Measurements from ENCODE around the gene NTRK3.
A peak's percentile ranks its signal among the peaks of the same experiment; 100 is the strongest.
"Not testable (repeated sequence)": the region's sequence is repeated elsewhere in the genome, so short reads cannot be mapped to it uniquely, and the experiment has no call there.

NTRK3 gene

GRCh38 chr15:87871258-87871681 is 385.3 kb downstream of the NTRK3 start:
- no peak for DNase-seq (ENCODE audit: low spot score in 2 of 2)
- ATAC-seq = no peak
- H3K9me3 Mint-ChIP-seq = no peaks in the 10 kb centered on the region
- no peaks in the 10 kb centered on the region for H3K4me1 Mint-ChIP-seq
- H3K4me3 Mint-ChIP-seq = no peak overlapping the region
- no peaks in the 10 kb centered on the region for H3K36me3 Mint-ChIP-seq
- H3K27ac Mint-ChIP-seq = no peak overlapping the region

- no peak overlapping the region for H3K27ac Mint-ChIP-seq
- no peaks in the 10 kb centered on the region for H3K9me3 Mint-ChIP-seq
- no peaks in the 10 kb centered on the region for H3K4me1 Mint-ChIP-seq
- H3K36me3 Mint-ChIP-seq = no peaks in the 10 kb centered on the region
- DNase-seq (ENCODE audit: low spot score in 2 of 2) = no peak
- H3K4me3 Mint-ChIP-seq = no peak overlapping the region
- ATAC-seq = no peak
Measured at GRCh38 chr15:87866961-87867360, 389.6 kb downstream of the NTRK3 start.

GRCh38 chr15:87863152-87863551 is 393.4 kb downstream of the NTRK3 start:
- DNase-seq (ENCODE audit: low spot score in 2 of 2) = no peak
- H3K9me3 Mint-ChIP-seq = no peaks in the 10 kb centered on the region
- no peak overlapping the region for H3K4me3 Mint-ChIP-seq
- H3K27ac Mint-ChIP-seq = no peak overlapping the region
- no peak for ATAC-seq
- H3K36me3 Mint-ChIP-seq = no peaks in the 10 kb centered on the region
- no peaks in the 10 kb centered on the region for H3K4me1 Mint-ChIP-seq

- Mint-ChIP-seq H3K9me3 (no peaks in the 10 kb centered on the region), H3K36me3 (no peaks in the 10 kb centered on the region), H3K4me3 (no peak overlapping the region), H3K27ac (no peak overlapping the region), H3K4me1 (no peaks in the 10 kb centered on the region)
- DNase-seq (ENCODE audit: low spot score in 2 of 2) (no peak), ATAC-seq (no peak)
Measured at GRCh38 chr15:87860743-87861142, 395.8 kb downstream of the NTRK3 start.

GRCh38 chr15:87858651-87859050 is 397.9 kb downstream of the NTRK3 start:
- DNase-seq (ENCODE audit: low spot score in 2 of 2) (no peak), ATAC-seq (no peak)
- Mint-ChIP-seq H3K27ac (no peak overlapping the region), H3K36me3 (no peaks in the 10 kb centered on the region), H3K4me1 (no peaks in the 10 kb centered on the region), H3K4me3 (no peak overlapping the region), H3K9me3 (no peaks in the 10 kb centered on the region)

GRCh38 chr15:87851497-87851896 is 405.0 kb downstream of the NTRK3 start:
- H3K4me1 Mint-ChIP-seq = no peaks in the 10 kb centered on the region
- H3K9me3 Mint-ChIP-seq = no peaks in the 10 kb centered on the region
- no peak for ATAC-seq
- no peaks in the 10 kb centered on the region for H3K36me3 Mint-ChIP-seq
- H3K4me3 Mint-ChIP-seq = no peak overlapping the region
- no peak for DNase-seq (ENCODE audit: low spot score in 2 of 2)
- no peak overlapping the region for H3K27ac Mint-ChIP-seq

GRCh38 chr15:87850916-87851315 is 405.6 kb downstream of the NTRK3 start:
- no peak for DNase-seq (ENCODE audit: low spot score in 2 of 2)
- ATAC-seq = no peak
- Mint-ChIP-seq H3K9me3 (no peaks in the 10 kb centered on the region), H3K4me3 (no peak overlapping the region), H3K27ac (no peak overlapping the region), H3K4me1 (no peaks in the 10 kb centered on the region), H3K36me3 (no peaks in the 10 kb centered on the region)

GRCh38 chr15:87849181-87849580 is 407.4 kb downstream of the NTRK3 start:
- H3K4me1 Mint-ChIP-seq = no peaks in the 10 kb centered on the region
- no peak overlapping the region for H3K27ac Mint-ChIP-seq
- no peaks in the 10 kb centered on the region for H3K36me3 Mint-ChIP-seq
- no peak overlapping the region for H3K4me3 Mint-ChIP-seq
- no peaks in the 10 kb centered on the region for H3K9me3 Mint-ChIP-seq
- no peak for ATAC-seq
- DNase-seq (ENCODE audit: low spot score in 2 of 2) = no peak

- Mint-ChIP-seq H3K4me3 (no peak overlapping the region), H3K9me3 (no peaks in the 10 kb centered on the region), H3K27ac (no peak overlapping the region), H3K4me1 (no peaks in the 10 kb centered on the region), H3K36me3 (no peaks in the 10 kb centered on the region)
- no peak for DNase-seq (ENCODE audit: low spot score in 2 of 2)
- ATAC-seq = no peak
Measured at GRCh38 chr15:87848012-87848411, 408.5 kb downstream of the NTRK3 start.

- ATAC-seq (no peak), DNase-seq (ENCODE audit: low spot score in 2 of 2) (no peak)
- Mint-ChIP-seq H3K9me3 (no peaks in the 10 kb centered on the region), H3K4me3 (no peak overlapping the region), H3K36me3 (no peaks in the 10 kb centered on the region), H3K27ac (no peak overlapping the region), H3K4me1 (no peaks in the 10 kb centered on the region)
Measured at GRCh38 chr15:87846746-87847145, 409.8 kb downstream of the NTRK3 start.

- DNase-seq (ENCODE audit: low spot score in 2 of 2) (no peak), ATAC-seq (peak; percentile 19)
- no peaks in the 10 kb centered on the region for H3K36me3 Mint-ChIP-seq
- H3K9me3 Mint-ChIP-seq = no peaks in the 10 kb centered on the region
- H3K4me1 Mint-ChIP-seq = no peaks in the 10 kb centered on the region
- H3K27ac Mint-ChIP-seq = no peak overlapping the region
- H3K4me3 Mint-ChIP-seq = no peak overlapping the region
Measured at GRCh38 chr15:87843312-87843711, 413.2 kb downstream of the NTRK3 start.

GRCh38 chr15:87841426-87841998 is 415.0 kb downstream of the NTRK3 start:
- Mint-ChIP-seq H3K27ac (no peak overlapping the region), H3K4me3 (no peak overlapping the region)

GRCh38 chr15:87835830-87836229 is 420.7 kb downstream of the NTRK3 start:
- H3K9me3 Mint-ChIP-seq; H3K27ac Mint-ChIP-seq; ATAC-seq; H3K36me3 Mint-ChIP-seq; H3K4me3 Mint-ChIP-seq; H3K4me1 Mint-ChIP-seq; DNase-seq (ENCODE audit: low spot score in 2 of 2): not testable (repeated sequence)

More at GRCh38 chr15:87841426-87841998, 415.0 kb downstream of the NTRK3 start:
- H3K36me3 Mint-ChIP-seq = no peaks in the 10 kb centered on the region
- no peak for DNase-seq (ENCODE audit: low spot score in 2 of 2)
- H3K4me1 Mint-ChIP-seq = no peaks in the 10 kb centered on the region
- no peaks in the 10 kb centered on the region for H3K9me3 Mint-ChIP-seq
- no peak for ATAC-seq

GRCh38 chr15:87833333-87833732 is 423.2 kb downstream of the NTRK3 start:
- not testable (repeated sequence) for H3K9me3 Mint-ChIP-seq; ATAC-seq; H3K27ac Mint-ChIP-seq; H3K4me3 Mint-ChIP-seq; H3K36me3 Mint-ChIP-seq; DNase-seq (ENCODE audit: low spot score in 2 of 2); H3K4me1 Mint-ChIP-seq

GRCh38 chr15:87829332-87830050 is 427.0 kb downstream of the NTRK3 start:
- no peaks in the 10 kb centered on the region for H3K36me3 Mint-ChIP-seq
- H3K4me3 Mint-ChIP-seq = no peak overlapping the region

GRCh38 chr15:87828608-87829007 is 427.9 kb downstream of the NTRK3 start:
- Mint-ChIP-seq H3K9me3 (peaks cover 3% of the 10 kb centered on the region), H3K36me3 (no peaks in the 10 kb centered on the region), H3K4me1 (no peaks in the 10 kb centered on the region), H3K4me3 (no peak overlapping the region), H3K27ac (no peak overlapping the region)
- no peak for DNase-seq (ENCODE audit: low spot score in 2 of 2)
- ATAC-seq = no peak

More at GRCh38 chr15:87829332-87830050, 427.0 kb downstream of the NTRK3 start:
- no peak for DNase-seq (ENCODE audit: low spot score in 2 of 2)
- peaks cover 6% of the 10 kb centered on the region for H3K9me3 Mint-ChIP-seq
- ATAC-seq = no peak
- no peak overlapping the region for H3K27ac Mint-ChIP-seq
- H3K4me1 Mint-ChIP-seq = no peaks in the 10 kb centered on the region
